GM12864 (cell line): ENCODE results near the gene MTHFSD.

Experiments used
- DNase-seq: peaks from one replicate; pipeline ENCODE4 v3.0.0-alpha.2; 2011; ENCODE audit warnings: low read depth
- H3K4me3 ChIP-seq: 2 replicates; pipeline ENCODE4 v1.5.1; 2011; ENCODE audit warnings: mild to moderate bottlenecking, low read depth, low read length, control low read depth
- CTCF ChIP-seq: IDR thresholded peaks from 2 replicates; pipeline ENCODE4 v1.5.1; 2011; ENCODE audit warnings: low read depth, mild to moderate bottlenecking, moderate library complexity, low read length, control low read depth, inconsistent platforms; ENCODE audit errors: missing control alignments

Gene MTHFSD

GRCh38 chr16:86497551-86498021 lies 57.4 kb downstream of the MTHFSD start:
- no peak for TF ChIP-seq CTCF
- no peak for DNase-seq
- no peak overlapping the region for H3K4me3 ChIP-seq

- no peak overlapping the region for H3K4me3 ChIP-seq
- no peak for TF ChIP-seq CTCF
- no peak for DNase-seq
Observed at GRCh38 chr16:86496929-86497461, 58.0 kb downstream of the MTHFSD start.

GRCh38 chr16:86496262-86496928 lies 58.6 kb downstream of the MTHFSD start:
- no peak overlapping the region for H3K4me3 ChIP-seq
- TF ChIP-seq CTCF, result no peak
- DNase-seq, result no peak

GRCh38 chr16:86495756-86496261 lies 59.2 kb downstream of the MTHFSD start:
- no peak overlapping the region for H3K4me3 ChIP-seq
- TF ChIP-seq CTCF, result no peak
- DNase-seq, result no peak

- TF ChIP-seq CTCF, result no peak
- H3K4me3 ChIP-seq, result no peak overlapping the region
- no peak for DNase-seq
Observed at GRCh38 chr16:86495357-86495701, 59.7 kb downstream of the MTHFSD start.

GRCh38 chr16:86494565-86495356 lies 60.3 kb downstream of the MTHFSD start:
- TF ChIP-seq CTCF, result no peak
- no peak overlapping the region for H3K4me3 ChIP-seq
- DNase-seq, result no peak
